Endodermal cell (in vitro differentiated cells): ENCODE results near the gene TCEAL3. TPM values are rescaled to one million over a fixed set of nuclear protein-coding genes. Genes with fewer than 3 reads are reported as not detected.

Experiments used
- DNase-seq: peaks from one replicate; pipeline ENCODE4 v3.0.0-alpha.2; 2017
- H3K27ac ChIP-seq: 2 replicates; pipeline ENCODE4 v1.5.1; 2013; ENCODE audit warnings: mild to moderate bottlenecking, low read depth, low read length, moderate library complexity
- H3K27me3 ChIP-seq: 2 replicates; pipeline ENCODE4 v1.6.1; 2013; ENCODE audit warnings: mild to moderate bottlenecking, low read length, moderate library complexity; ENCODE audit not compliant: insufficient read depth, control insufficient read depth, poor library complexity, severe bottlenecking
- H3K36me3 ChIP-seq: 2 replicates; pipeline ENCODE4 v1.7.0; 2013; ENCODE audit warnings: mild to moderate bottlenecking, low read length, moderate library complexity; ENCODE audit not compliant: control insufficient read depth, insufficient read depth
- H3K4me1 ChIP-seq: one replicate; pipeline ENCODE4 v1.7.0; 2013; ENCODE audit warnings: low read length; ENCODE audit not compliant: control insufficient read depth, insufficient read depth
- H3K4me3 ChIP-seq: 2 replicates; pipeline ENCODE4 v1.5.1; 2013; ENCODE audit warnings: mild to moderate bottlenecking, low read length, moderate library complexity
- H3K9ac ChIP-seq: 2 replicates; pipeline ENCODE4 v1.6.1; 2013; ENCODE audit warnings: mild to moderate bottlenecking, low read length, moderate library complexity; ENCODE audit not compliant: poor library complexity, severe bottlenecking; ENCODE audit errors: extremely low read depth
- H3K9me3 ChIP-seq: 2 replicates; pipeline ENCODE4 v1.6.1; 2013; ENCODE audit warnings: mild to moderate bottlenecking, low read length, moderate library complexity; ENCODE audit not compliant: control insufficient read depth
- H3K27ac Mint-ChIP-seq: 2 replicates; pipeline ENCODE4 v1.8.0; 2020; ENCODE audit warnings: mixed read lengths
- H3K27me3 Mint-ChIP-seq: 2 replicates; pipeline ENCODE4 v1.8.0; 2021; ENCODE audit warnings: mild to moderate bottlenecking, mixed read lengths; ENCODE audit not compliant: insufficient read depth
- H3K36me3 Mint-ChIP-seq: 2 replicates; pipeline ENCODE4 v1.8.0; 2020; ENCODE audit warnings: low read depth, mixed read lengths
- H3K4me1 Mint-ChIP-seq: 2 replicates; pipeline ENCODE4 v1.8.0; 2020; ENCODE audit warnings: mixed read lengths
- H3K4me3 Mint-ChIP-seq: 2 replicates; pipeline ENCODE4 v1.8.0; 2020; ENCODE audit warnings: mild to moderate bottlenecking, moderate library complexity, mixed read lengths
- H3K9me3 Mint-ChIP-seq: 2 replicates; pipeline ENCODE4 v1.8.0; 2020; ENCODE audit warnings: mild to moderate bottlenecking, mixed read lengths
- WGBS, 2 experiments: methylation state at CpG; one replicate each; pipeline versions ENCODE4 v1.1.5 to v1.1.7; 2013; ENCODE audit warnings: missing lambda C conversion rate in 2 of 2, mixed read lengths in 1 of 2; ENCODE audit not compliant: insufficient coverage in 1 of 2, insufficient read length in 1 of 2; 5-methylcytosine and 5-hydroxymethylcytosine counted together
- total RNA-seq, 2 donors: library from RNA; stranded (reverse); fragmentation: NEBNext Ultra II Directional in 1 of 2; extraction: Animal tissue kit (Norgen Biotek cat#: 25700) in 1 of 2; gene quantifications; 2 replicates in 1 of 2; 3 replicates in 1 of 2; pipeline ENCODE4 v1.2.1, GENCODE V29; 2021
- TF ChIP-seq, protein P1 (sequence below): fragments of 200-600 bp; sonication (generic); conservative IDR thresholded peaks from 2 replicates; pipeline ENCODE4 v1.5.0; 2021; ENCODE audit warnings: antibody characterized with exemption, mild to moderate bottlenecking

The TCEAL3 gene
- total RNA-seq, 2 donors from 2014 or later: 9.2 to 11.0 TPM

DNA sequence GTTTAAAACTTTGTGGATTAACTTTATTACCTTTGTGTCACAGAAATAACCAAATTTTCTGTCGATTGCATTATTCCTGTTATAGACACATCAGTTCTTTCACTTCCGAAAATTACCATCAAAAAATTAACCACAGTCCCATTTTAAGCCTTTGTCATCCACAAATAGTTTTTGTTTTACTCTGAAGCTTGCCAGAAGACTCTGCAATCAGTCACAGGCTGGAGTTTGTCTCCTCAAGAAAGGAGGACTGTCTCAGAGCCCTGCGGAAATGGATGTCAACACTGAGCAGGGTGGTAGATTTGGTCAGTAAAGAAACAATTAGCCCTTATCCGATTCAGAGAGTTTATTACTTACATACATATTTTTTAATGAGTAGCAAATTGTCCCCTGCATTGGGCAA lies 42.6 kb upstream of the TCEAL3 start:
- DNase-seq: no peak
- TF ChIP-seq, protein P1, sequence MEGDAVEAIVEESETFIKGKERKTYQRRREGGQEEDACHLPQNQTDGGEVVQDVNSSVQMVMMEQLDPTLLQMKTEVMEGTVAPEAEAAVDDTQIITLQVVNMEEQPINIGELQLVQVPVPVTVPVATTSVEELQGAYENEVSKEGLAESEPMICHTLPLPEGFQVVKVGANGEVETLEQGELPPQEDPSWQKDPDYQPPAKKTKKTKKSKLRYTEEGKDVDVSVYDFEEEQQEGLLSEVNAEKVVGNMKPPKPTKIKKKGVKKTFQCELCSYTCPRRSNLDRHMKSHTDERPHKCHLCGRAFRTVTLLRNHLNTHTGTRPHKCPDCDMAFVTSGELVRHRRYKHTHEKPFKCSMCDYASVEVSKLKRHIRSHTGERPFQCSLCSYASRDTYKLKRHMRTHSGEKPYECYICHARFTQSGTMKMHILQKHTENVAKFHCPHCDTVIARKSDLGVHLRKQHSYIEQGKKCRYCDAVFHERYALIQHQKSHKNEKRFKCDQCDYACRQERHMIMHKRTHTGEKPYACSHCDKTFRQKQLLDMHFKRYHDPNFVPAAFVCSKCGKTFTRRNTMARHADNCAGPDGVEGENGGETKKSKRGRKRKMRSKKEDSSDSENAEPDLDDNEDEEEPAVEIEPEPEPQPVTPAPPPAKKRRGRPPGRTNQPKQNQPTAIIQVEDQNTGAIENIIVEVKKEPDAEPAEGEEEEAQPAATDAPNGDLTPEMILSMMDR: no peak
- no peaks in the 10 kb centered on the region for H3K36me3 ChIP-seq
- Mint-ChIP-seq H3K36me3 (no peaks in the 10 kb centered on the region), H3K4me1 (peaks cover 1% of the 10 kb centered on the region), H3K27me3 (peaks cover 14% of the 10 kb centered on the region), H3K4me3 (no peak overlapping the region), H3K27ac (no peak overlapping the region), H3K9me3 (no peaks in the 10 kb centered on the region)
- H3K9me3 ChIP-seq: no peaks in the 10 kb centered on the region
- H3K4me1 ChIP-seq: no peaks in the 10 kb centered on the region
- no peak overlapping the region for H3K9ac ChIP-seq
- WGBS, 2 experiments: 77% methylated on average over 3 of the region's 4 CpGs; no CpG with 5 or more reads in 1 of the 2 experiments
- no peak overlapping the region for H3K27ac ChIP-seq
- H3K4me3 ChIP-seq: no peak overlapping the region
- H3K27me3 ChIP-seq: no peaks in the 10 kb centered on the region

DNA sequence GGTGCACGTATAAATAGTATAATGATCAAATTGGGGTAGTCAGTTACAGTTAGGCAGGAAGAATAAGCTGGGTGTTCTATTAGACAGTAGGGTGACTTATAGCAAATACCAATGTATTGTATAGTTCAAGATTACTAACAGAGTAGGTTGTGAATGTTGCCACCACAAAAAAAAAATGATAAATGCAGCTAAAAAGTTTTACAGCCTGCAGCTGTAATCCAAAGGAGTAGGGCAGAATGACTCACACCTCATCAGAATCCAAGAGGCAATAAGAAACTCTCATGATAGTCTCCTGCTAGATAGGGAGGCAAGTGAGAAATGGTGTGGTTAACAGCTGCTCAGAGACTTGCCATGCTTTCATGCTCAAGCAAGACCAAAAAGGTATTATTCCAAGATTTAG lies 42.0 kb upstream of the TCEAL3 start:
- Mint-ChIP-seq H3K4me3 (no peak overlapping the region), H3K36me3 (no peaks in the 10 kb centered on the region), H3K27ac (no peak overlapping the region), H3K9me3 (no peaks in the 10 kb centered on the region), H3K27me3 (peaks cover 9% of the 10 kb centered on the region), H3K4me1 (peaks cover 1% of the 10 kb centered on the region)
- no peaks in the 10 kb centered on the region for H3K27me3 ChIP-seq
- H3K27ac ChIP-seq: no peak overlapping the region
- no peaks in the 10 kb centered on the region for H3K36me3 ChIP-seq
- H3K9me3 ChIP-seq: no peaks in the 10 kb centered on the region
- WGBS, 2 experiments: 64% methylated on average over 1 of the region's 1 CpG; no CpG with 5 or more reads in 1 of the 2 experiments
- no peaks in the 10 kb centered on the region for H3K4me1 ChIP-seq
- H3K4me3 ChIP-seq: no peak overlapping the region
- TF ChIP-seq, protein P1: no peak
- no peak overlapping the region for H3K9ac ChIP-seq
- no peak for DNase-seq

DNA sequence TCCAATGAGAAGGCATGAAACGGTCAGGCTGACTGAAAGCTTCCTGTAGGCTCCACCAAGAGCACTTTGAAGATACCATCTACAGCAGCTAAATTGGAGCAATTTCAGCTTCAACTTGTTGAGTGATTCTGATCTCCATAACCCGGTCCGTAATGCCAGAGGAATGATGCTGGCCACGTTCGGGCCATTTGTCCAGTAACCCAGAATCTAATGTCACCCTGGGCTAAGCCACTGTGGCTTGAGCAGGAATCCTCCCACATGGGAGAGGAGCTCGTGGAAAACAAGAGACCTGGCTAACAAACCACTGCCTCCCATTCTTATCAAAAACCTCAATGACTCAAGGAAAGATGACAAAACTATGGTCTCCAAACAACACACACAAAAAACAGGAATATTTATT lies 36.6 kb upstream of the TCEAL3 start:
- H3K36me3 Mint-ChIP-seq: no peaks in the 10 kb centered on the region
- DNase-seq: no peak
- H3K27me3 Mint-ChIP-seq: peaks cover 12% of the 10 kb centered on the region
- TF ChIP-seq, protein P1: no peak
- no peaks in the 10 kb centered on the region for H3K36me3 ChIP-seq
- no peak overlapping the region for H3K4me3 ChIP-seq
- H3K4me1 ChIP-seq: no peaks in the 10 kb centered on the region
- H3K4me3 Mint-ChIP-seq: no peak overlapping the region
- WGBS, 2 experiments: 96 to 97% methylated on average over 5 to 6 of the region's 6 CpGs
- no peaks in the 10 kb centered on the region for H3K9me3 ChIP-seq
- no peak overlapping the region for H3K27ac ChIP-seq
- no peak overlapping the region for H3K9ac ChIP-seq
- no peaks in the 10 kb centered on the region for H3K9me3 Mint-ChIP-seq
- H3K4me1 Mint-ChIP-seq: no peaks in the 10 kb centered on the region
- no peak overlapping the region for H3K27ac Mint-ChIP-seq
- no peaks in the 10 kb centered on the region for H3K27me3 ChIP-seq
